Stomach (tissue), 4 donors: ENCODE data around the gene CCDC158.

ENCODE experiments used
- POLR2A ChIP-seq, 4 donors: fragments of 450-650 bp; IDR thresholded peaks; one replicate each; pipeline ENCODE4 v1.6.1; 2016; ENCODE audit warnings: antibody characterized with exemption in 4 of 4, control low read depth in 2 of 4, mild to moderate bottlenecking in 1 of 4, moderate library complexity in 1 of 4
- POLR2AphosphoS5 ChIP-seq, 3 donors: sonication (generic); formaldehyde crosslinking; IDR thresholded peaks; one replicate each; pipeline ENCODE4 v1.6.1; 2016; ENCODE audit warnings: antibody characterized with exemption in 3 of 3
- TF ChIP-seq, protein P1 (sequence below), 7 experiments: fragments of 450-650 bp in 4 of 7; fragments of 200-600 bp in 3 of 7; sonication (generic) in 3 of 7; IDR thresholded peaks; one replicate each; pipeline ENCODE4 v1.5.1; 2016 to 2019; ENCODE audit warnings: antibody characterized with exemption in 7 of 7, control low read depth in 2 of 7, mild to moderate bottlenecking in 1 of 7

DNA sequence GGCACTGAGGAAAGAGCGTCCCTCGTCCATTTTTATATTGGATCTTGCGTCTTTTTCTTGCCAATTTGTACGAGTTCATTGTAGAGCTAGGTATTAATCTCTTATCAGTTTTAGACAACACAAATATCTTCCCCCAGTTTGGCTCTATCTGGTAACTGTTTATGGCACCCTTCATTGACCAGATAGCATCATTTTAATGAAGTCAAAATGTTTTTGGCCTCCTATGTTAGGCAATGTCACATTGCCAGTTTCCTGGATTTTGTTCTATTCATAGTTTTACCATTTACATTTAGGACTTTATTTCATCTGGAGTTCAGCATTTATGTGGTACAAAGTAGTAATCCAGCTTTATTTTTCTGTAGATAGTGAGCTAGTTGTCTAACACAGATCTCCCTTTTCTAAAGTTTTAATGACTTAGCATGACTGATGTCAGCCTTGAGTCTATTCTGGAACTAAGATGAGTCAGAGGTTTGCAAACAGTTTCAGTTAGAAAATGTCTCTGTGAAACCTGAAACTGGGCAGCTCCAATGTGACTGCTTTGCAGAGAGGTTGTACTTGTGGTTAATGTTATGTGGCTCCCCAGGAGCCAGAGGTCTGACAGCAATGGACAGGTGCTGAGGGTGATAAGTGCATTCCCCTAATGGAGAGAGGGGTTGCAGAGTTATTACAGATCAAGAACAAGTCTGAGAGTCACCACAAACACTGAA, 119.7 kb downstream of the CCDC158 start:
- TF ChIP-seq, protein P1, sequence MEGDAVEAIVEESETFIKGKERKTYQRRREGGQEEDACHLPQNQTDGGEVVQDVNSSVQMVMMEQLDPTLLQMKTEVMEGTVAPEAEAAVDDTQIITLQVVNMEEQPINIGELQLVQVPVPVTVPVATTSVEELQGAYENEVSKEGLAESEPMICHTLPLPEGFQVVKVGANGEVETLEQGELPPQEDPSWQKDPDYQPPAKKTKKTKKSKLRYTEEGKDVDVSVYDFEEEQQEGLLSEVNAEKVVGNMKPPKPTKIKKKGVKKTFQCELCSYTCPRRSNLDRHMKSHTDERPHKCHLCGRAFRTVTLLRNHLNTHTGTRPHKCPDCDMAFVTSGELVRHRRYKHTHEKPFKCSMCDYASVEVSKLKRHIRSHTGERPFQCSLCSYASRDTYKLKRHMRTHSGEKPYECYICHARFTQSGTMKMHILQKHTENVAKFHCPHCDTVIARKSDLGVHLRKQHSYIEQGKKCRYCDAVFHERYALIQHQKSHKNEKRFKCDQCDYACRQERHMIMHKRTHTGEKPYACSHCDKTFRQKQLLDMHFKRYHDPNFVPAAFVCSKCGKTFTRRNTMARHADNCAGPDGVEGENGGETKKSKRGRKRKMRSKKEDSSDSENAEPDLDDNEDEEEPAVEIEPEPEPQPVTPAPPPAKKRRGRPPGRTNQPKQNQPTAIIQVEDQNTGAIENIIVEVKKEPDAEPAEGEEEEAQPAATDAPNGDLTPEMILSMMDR (IDR thresholded peaks at IDR 0.05), result no peak
- TF ChIP-seq POLR2A (IDR thresholded peaks at IDR 0.05) (no peak), POLR2AphosphoS5 (IDR thresholded peaks at IDR 0.05) (peak in 1 of 3 donors; percentile 10)
